Body of pancreas (tissue), 4 donors: ENCODE measurements around the gene TXK. TPM values are rescaled to one million over a fixed set of nuclear protein-coding genes. Genes with fewer than 3 reads are reported as not detected.

Experiments
- ATAC-seq: fragments of 150-250 bp; one replicate; pipeline ENCODE4 v1.9.1; 2016
- DNase-seq, 4 donors: peaks; one replicate each; pipeline ENCODE4 v3.0.0-alpha.2; 2019
- H3K27ac ChIP-seq, 4 donors: fragments of 200-600 bp; sonication (generic); 1 replicate in 3 of 4; 2 replicates in 1 of 4; pipeline versions ENCODE4 v1.5.1 to v1.6.1; 2016 to 2019; ENCODE audit warnings: mild to moderate bottlenecking in 1 of 4, mixed read lengths in 1 of 4, moderate library complexity in 1 of 4
- H3K27me3 ChIP-seq, 2 donors: fragments of 200-600 bp; sonication (generic); one replicate each; pipeline ENCODE4 v1.6.0; 2016; ENCODE audit warnings: mild to moderate bottlenecking in 1 of 2
- H3K36me3 ChIP-seq, 2 donors: fragments of 200-600 bp; sonication (generic); replicated peaks in 1 of 2; 2 replicates each; pipeline ENCODE4 v1.5.1; 2016; ENCODE audit warnings: low read depth in 2 of 2; ENCODE audit not compliant: insufficient read depth in 1 of 2
- H3K4me1 ChIP-seq: fragments of 200-600 bp; sonication (generic); one replicate; pipeline ENCODE4 v1.6.0; 2016
- H3K4me3 ChIP-seq, 2 donors: fragments of 200-600 bp; sonication (generic); 1 replicate in 1 of 2; 2 replicates in 1 of 2; pipeline ENCODE4 v1.5.1; 2016 to 2019
- H3K9me3 ChIP-seq, 3 donors: fragments of 200-600 bp; sonication (generic); 1 replicate in 2 of 3; 2 replicates in 1 of 3; pipeline ENCODE4 v1.5.1; 2016
- CTCF ChIP-seq, 7 experiments: fragments of 450-650 bp in 4 of 7; fragments of 200-600 bp in 3 of 7; sonication (generic) in 3 of 7; IDR thresholded peaks; one replicate each; pipeline ENCODE4 v1.5.1; 2016 to 2019; ENCODE audit warnings: antibody characterized with exemption in 7 of 7
- POLR2A ChIP-seq, 3 donors: fragments of 450-650 bp; IDR thresholded peaks; one replicate each; pipeline ENCODE4 v1.6.1; 2016; ENCODE audit warnings: antibody characterized with exemption in 3 of 3, mild to moderate bottlenecking in 2 of 3
- WGBS, 2 donors: methylation state at CpG; one replicate each; pipeline ENCODE4 v1.1.5; 2017; 5-methylcytosine and 5-hydroxymethylcytosine counted together
- intact Hi-C: fragments of 100-400 bp; cut with DNase I; formaldehyde crosslinking; loops from one replicate; pipeline ENCODE4 v1.15.1; 2023
- total RNA-seq, 2 donors: library from RNA; depleted of rRNA; stranded (reverse); fragments of >200 nt; gene quantifications; one replicate each; pipeline ENCODE4 v1.1.0, GENCODE V29; 2016

TXK gene
- total RNA-seq, 2 donors from 2014 or later = 0.66 to 1.3 TPM

DNA sequence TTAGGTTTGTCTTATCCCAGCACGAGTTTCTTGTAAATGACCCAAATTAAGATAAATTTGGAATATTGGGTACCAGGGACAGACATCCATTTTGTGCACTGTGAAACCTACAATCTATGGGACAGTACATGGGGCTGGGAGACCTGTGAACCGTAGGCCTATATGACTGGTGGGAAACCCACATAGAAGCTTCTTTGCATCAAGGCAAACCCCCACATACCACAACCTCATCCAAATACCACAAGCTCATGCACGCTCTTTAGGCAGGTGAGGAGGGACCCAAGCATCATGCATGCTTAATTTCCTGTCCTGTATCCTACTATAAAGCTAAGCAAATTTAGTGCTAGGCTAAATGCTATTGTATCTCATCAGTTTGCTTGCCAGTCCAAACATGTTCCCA is 69.7 kb downstream of the TXK start:
- Histone ChIP-seq H3K27ac (no peak overlapping the region), H3K27me3 (no peaks in the 10 kb centered on the region), H3K4me3 (no peak overlapping the region), H3K9me3 (no peaks in the 10 kb centered on the region), H3K36me3 (no peaks in the 10 kb centered on the region), H3K4me1 (no peaks in the 10 kb centered on the region)
- DNase-seq (no peak), ATAC-seq (no peak)
- WGBS, 2 donors = 77 to 83% methylated on average over 3 of the region's 3 CpGs
- TF ChIP-seq CTCF (IDR thresholded peaks at IDR 0.05) (no peak), POLR2A (IDR thresholded peaks at IDR 0.05) (no peak)
- intact Hi-C loops = no loop called here

DNA sequence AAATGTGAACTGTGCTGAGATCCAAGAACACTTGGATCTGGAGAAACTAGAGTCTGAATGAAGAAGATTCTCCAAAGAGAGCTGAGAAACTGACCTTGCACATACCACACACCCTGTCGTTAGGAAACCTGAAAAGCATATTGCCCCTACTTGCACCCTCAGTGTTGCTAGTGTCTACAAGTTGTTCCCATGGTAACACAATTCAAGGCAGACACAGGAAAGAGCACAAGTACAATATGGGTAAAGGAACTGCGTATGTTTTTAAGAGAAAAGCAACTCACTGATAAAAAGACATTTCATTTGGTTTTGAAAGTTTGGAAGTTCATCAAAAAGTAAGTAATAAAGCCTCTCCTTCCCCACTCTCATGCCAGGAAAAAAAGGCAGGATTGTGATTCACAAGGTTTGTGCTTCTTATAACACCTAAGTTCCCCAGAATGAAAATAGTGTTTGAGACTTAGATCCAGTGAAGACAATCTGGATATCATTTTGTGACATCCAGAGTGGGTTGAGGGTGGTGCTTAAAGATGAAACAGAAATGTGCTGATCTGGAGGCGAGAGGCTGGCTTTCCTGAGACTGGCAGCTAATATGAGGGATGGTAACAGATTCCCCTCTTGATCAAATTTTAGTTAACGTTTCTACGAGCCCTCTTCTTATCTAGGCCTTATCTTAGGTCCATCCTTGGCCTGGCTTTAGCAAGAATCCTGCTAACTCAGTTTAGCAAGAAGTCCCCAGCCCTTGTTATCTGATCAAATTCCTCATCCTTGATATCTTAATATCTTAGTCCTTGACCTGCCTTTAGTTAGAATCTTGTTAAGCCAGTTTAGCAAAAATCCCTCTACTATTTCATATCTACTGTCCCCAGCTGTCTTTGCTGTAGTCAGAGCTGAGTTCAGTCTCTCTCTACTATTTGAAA is 75.2 kb downstream of the TXK start:
- no peaks in the 10 kb centered on the region for H3K36me3 ChIP-seq
- TF ChIP-seq CTCF (IDR thresholded peaks at IDR 0.05) = no peak
- no peak overlapping the region for H3K27ac ChIP-seq
- WGBS, 2 donors = 63 to 69% methylated on average over 5 of the region's 5 CpGs
- no peaks in the 10 kb centered on the region for H3K9me3 ChIP-seq
- ATAC-seq (no peak), DNase-seq (no peak)
- H3K4me1 ChIP-seq = no peaks in the 10 kb centered on the region
- H3K27me3 ChIP-seq = no peaks in the 10 kb centered on the region
- intact Hi-C loops = no loop called here
- no peak overlapping the region for H3K4me3 ChIP-seq

DNA sequence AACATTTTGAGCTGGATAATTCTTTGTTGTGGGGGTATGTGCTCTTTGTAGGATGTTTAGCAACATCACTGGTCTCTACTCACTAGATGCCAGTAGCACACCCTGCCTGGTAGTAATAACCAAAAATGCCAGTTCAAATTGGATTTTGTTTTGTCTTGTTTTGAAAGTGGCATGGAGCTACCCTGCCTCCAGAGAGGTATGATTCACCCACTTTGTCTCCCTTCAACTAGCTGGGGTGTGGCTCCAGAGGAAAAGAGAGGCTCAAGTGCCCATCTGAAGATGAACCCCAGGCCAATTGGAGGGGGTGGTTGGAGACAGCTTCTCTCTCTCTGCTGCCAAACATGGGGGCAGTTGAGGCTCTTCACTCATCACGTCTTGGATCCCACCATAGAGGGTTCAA is 83.0 kb downstream of the TXK start:
- WGBS, 2 donors = 100% methylated on average over 1 of the region's 1 CpG
- ATAC-seq (no peak), DNase-seq (no peak)
- Histone ChIP-seq H3K9me3 (no peaks in the 10 kb centered on the region), H3K36me3 (no peaks in the 10 kb centered on the region), H3K27me3 (no peaks in the 10 kb centered on the region), H3K4me3 (no peak overlapping the region), H3K4me1 (peaks cover 14% of the 10 kb centered on the region), H3K27ac (no peak overlapping the region)
- no peak for TF ChIP-seq CTCF (IDR thresholded peaks at IDR 0.05)
- TF ChIP-seq POLR2A (IDR thresholded peaks at IDR 0.05) = no peak
- intact Hi-C loops = no loop called here

DNA sequence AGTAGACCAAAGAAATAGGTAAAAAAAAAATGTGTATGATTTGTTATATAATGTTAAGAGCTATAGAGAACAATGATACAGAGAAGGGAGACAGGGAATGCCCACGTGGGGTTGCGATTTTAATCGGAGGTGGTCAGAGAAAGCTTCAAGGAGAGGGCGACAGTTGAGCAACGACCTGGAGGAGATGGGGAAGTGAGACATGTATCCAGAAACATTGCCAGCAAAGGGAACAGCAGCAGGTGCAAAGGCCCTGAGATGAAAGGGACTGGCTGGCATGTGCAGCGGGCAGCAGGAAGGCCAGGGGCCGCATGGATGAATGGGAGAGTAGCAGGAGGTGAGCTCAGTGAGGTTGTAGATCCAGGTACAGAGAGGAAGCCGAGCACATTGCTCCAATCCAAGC is 84.6 kb downstream of the TXK start:
- intact Hi-C loops = no loop called here

More for the DNA sequence above, 84.6 kb downstream of the TXK start:
- Histone ChIP-seq H3K9me3 (no peaks in the 10 kb centered on the region), H3K36me3 (no peaks in the 10 kb centered on the region), H3K27me3 (no peaks in the 10 kb centered on the region), H3K4me3 (no peak overlapping the region), H3K4me1 (peaks cover 14% of the 10 kb centered on the region), H3K27ac (no peak overlapping the region)
- no peak for ATAC-seq
- WGBS, 2 donors = 87 to 92% methylated on average over 8 of the region's 8 CpGs
- TF ChIP-seq CTCF (IDR thresholded peaks at IDR 0.05) (no peak), POLR2A (IDR thresholded peaks at IDR 0.05) (no peak)
- no peak for DNase-seq
